ENCODE data around the gene HNRNPF.
"Not testable (repeated sequence)": the region's sequence is repeated elsewhere in the genome, so short reads cannot be mapped to it uniquely, and the experiment has no call there.

DNA sequence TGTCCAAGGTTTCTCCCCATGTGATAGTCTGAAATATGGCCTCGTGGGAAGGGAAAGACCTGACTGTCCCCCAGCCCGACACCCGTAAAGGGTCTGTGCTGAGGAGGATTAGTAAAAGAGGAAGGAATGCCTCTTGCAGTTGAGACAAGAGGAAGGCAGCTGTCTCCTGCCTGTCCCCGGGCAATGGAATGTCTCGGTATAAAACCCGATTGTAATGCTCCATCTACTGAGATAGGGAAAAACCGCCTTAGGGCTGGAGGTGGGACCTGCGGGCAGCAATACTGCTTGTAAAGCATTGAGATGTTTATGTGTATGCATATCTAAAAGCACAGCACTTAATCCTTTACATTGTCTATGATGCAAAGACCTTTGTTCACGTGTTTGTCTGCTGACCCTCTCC lies 71.5 kb downstream of the HNRNPF start:
- TF ChIP-seq, protein P1, sequence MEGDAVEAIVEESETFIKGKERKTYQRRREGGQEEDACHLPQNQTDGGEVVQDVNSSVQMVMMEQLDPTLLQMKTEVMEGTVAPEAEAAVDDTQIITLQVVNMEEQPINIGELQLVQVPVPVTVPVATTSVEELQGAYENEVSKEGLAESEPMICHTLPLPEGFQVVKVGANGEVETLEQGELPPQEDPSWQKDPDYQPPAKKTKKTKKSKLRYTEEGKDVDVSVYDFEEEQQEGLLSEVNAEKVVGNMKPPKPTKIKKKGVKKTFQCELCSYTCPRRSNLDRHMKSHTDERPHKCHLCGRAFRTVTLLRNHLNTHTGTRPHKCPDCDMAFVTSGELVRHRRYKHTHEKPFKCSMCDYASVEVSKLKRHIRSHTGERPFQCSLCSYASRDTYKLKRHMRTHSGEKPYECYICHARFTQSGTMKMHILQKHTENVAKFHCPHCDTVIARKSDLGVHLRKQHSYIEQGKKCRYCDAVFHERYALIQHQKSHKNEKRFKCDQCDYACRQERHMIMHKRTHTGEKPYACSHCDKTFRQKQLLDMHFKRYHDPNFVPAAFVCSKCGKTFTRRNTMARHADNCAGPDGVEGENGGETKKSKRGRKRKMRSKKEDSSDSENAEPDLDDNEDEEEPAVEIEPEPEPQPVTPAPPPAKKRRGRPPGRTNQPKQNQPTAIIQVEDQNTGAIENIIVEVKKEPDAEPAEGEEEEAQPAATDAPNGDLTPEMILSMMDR (IDR thresholded peaks at IDR 0.05): not testable (repeated sequence)
- not testable (repeated sequence) for TF ChIP-seq POLR2A (IDR thresholded peaks at IDR 0.05; ENCODE audit: low read length); BHLHE40 (IDR thresholded peaks at IDR 0.05; ENCODE audit: low read depth, low read length)

Data from A549 (cell line).